ENCODE data around the gene SPAG9.
"Not testable (repeated sequence)": the region's sequence is repeated elsewhere in the genome, so short reads cannot be mapped to it uniquely, and the experiment has no call there.

The SPAG9 gene

DNA sequence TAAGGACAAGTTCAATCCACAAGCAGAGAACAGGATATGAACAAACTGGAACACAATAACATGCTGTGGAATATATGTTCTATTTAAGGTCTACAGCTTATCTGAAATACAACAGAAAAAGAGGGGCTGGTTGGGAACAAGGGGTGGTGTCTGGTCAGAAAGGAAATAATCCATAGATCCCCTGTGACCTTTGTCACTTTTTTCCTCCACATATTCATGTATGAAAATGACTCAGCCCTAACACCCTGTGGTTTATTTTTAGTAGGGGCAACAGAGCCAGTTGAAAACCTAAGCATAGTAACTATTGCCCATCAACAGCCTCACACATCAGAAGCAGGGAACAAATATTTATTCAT is 12.3 kb upstream of the SPAG9 start:
- DNase-seq (ENCODE audit: low read depth in 2 of 2): no peak

DNA sequence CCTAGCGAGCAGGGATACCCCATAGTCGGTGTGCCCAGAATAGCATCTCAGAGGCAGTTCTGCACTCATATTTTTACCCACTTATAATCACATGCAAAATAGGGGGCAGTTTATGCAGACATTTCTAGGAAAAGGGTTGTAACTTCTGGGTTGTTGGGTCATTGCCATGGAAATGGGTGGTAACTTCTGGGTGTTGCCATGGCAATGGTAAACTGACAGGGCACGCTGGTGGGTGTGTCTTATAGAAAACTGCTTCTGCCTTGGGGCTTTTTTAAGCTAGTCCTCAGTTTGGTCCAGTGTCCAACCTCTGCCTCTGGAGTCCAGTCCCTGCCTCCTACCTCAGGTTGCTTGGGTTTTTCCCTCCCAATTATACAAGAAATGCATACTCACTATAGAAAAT is 7.4 kb upstream of the SPAG9 start:
- no peak for DNase-seq (ENCODE audit: low read depth in 2 of 2)

DNA sequence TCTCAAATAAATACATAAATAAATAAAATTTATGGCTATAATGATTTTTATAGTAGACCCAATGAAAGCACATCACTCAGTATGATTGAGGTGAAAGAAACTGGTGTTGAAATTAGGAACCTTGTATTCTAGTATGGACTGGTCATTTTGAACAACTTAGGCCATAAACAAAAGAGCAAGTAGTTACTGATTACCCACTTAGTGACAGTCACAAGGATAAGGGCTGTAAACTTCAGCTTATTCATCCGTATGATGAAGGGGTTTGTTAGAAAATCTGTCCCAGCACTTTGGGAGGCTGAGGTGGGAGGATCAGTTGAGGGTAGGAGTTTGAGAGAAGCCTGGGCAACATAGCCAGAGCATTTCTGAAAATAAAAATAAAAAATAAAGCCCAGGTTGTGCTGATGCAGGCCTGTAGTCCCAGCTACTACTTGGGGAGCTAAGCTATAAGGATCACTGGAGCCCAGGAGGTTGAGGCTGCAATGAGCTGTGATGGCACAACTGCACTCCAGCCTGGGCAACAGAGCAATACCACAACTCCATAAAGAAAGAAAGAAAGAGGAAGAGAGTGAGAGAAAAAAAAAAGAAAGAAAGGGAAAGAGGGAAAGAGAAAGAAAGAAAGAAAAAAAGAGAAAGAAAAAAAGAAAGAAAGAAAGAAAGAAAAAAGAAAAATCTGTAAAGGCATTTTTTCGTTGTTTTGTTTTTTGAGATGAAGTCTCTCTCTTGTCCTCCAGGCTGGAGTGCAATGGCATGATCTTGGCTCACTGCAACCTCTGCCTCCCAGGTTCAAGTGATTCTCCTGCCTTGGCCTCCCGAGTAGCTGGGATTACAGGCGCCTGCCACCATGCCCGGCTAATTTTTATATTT is 4.2 kb upstream of the SPAG9 start:
- DNase-seq (ENCODE audit: low read depth in 2 of 2): no peak

DNA sequence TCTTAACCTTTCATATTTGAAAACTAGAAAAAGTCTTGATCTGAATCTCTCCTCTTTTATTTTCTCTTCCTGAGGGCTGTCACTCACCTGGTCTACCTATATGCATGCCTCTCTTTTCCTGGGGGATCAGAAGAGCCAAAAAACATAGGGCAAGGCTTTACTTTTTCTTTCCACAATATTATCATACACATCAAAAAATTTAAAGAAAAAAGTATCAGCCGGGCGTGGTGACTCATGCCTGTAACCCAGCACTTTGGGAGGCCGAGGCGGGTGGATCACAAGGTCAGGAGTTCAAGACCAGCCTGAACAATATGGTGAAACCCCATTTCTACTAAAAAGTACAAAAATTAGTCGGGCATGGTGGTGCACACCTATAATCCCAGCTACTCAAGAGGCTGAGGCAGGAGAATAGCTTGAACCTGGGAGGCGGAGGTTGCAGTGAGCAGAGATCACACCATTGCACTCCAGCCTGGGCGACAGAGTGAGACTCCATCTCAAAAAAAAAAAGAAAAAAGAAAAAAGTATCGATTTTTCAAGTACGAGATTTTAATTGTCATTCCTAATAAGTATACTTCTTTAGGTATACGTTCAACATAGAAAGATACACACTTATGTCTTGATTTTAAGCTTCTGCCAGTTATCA is 1.9 kb upstream of the SPAG9 start:
- not testable (repeated sequence) for DNase-seq (ENCODE audit: low read depth in 2 of 2)

DNA sequence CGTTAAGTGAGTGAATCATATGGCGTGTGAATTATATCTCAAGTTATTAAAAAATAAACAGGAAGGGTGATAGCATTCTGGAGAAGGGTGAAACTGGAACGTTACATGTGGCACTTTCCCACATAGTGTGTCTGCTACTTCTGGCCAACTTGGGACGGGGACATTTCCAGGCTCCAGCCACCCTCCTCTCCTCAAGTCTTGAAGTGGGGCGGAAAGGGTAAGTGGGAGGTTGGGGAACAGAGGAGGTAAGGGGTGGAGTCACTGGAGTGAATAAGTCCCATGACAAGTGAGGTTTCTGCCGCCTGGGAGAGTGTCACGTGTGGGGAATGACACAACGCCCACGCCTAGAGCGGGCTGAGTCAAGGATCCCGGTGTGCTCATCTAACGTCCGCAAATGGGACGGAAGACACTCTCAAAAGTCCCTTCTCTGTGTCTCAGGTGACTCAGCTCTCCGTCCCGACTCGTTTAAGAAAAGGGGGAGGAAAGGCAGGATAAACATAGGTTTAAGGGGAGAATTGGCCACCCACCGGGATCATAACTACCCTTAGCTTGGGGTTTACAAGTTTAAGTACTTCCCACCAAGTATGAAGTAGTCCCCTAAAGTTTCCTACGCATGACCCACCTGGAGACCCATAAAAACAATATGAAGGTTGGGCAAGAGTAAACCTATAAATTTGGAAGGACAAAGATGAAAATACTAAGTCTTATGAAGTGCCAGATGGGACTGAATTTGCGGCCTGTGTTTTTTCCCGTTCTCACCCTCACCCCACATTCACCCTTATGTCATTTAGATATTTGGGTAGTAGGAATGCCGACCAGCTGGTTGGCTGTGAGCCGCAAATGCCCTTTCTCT is 1.2 kb upstream of the SPAG9 start:
- peak; percentile 81 to 85 for DNase-seq (ENCODE audit: low read depth in 2 of 2)

DNA sequence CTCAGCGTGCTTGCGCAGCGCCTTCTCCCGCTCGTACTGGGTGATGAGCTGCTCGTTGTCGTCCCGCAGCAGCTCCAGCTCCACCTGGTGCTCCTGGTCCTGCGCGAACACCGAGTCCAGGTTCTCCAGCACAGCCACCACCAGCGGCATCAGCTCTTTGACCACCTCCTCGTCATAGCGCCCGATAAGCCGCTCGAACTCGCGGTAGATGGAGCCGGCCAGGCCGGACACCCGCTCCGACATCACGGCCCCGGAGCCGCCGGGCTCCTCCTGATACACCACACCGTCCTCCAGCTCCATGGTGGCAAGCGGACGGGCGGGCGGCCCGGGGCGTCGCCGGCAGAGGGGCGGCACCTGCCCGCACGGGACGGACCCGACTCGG is 320 bp downstream of the SPAG9 start:
- peak in 1 of 2 donors; percentile 21 for DNase-seq (ENCODE audit: low read depth in 2 of 2)

DNA sequence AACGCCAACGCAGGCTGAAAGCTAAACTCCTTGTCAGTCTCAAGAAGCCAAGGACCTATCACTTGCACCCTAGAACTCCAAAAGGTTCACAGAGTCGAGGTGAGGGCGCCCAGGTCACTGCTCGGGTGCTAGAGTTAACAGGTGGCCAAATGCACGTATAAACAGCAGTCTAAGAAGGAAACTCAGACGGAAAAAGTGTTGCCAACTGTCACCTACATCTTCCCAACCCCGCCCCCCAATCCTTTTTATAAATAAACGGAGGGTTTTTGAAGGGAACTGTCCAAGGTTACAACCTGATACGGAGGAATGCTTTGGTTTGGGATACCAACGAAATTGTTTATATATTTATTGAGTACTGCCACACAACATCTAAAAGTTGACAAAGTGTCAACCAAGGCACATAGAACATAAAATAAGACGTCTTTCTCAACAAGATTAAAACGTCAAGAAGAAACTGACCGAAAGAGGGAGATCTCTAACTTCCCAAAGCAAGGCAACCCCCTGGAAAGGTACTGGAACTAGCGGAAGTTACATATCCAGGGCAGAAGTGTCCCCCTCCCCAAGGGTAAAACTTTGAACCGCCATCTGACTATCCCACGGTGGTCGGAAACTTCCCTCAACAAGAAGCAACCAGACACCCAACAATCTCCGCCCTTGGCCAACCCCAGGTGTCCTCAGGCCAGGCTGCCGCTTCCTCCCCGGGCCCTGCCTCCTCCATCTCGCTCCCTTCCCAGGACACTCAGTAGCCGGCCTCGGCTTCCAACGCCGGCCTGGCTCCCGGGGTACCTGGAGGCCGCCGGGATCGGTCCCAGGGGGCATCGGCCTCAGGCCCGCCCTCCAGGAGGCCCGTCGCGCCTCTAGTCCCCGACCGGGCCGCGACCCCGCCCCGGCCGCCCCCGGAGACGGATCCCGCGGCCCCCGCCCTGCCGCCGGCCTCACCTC is 982 bp downstream of the SPAG9 start:
- peak in 1 of 2 donors; percentile 19 for DNase-seq (ENCODE audit: low read depth in 2 of 2)

DNA sequence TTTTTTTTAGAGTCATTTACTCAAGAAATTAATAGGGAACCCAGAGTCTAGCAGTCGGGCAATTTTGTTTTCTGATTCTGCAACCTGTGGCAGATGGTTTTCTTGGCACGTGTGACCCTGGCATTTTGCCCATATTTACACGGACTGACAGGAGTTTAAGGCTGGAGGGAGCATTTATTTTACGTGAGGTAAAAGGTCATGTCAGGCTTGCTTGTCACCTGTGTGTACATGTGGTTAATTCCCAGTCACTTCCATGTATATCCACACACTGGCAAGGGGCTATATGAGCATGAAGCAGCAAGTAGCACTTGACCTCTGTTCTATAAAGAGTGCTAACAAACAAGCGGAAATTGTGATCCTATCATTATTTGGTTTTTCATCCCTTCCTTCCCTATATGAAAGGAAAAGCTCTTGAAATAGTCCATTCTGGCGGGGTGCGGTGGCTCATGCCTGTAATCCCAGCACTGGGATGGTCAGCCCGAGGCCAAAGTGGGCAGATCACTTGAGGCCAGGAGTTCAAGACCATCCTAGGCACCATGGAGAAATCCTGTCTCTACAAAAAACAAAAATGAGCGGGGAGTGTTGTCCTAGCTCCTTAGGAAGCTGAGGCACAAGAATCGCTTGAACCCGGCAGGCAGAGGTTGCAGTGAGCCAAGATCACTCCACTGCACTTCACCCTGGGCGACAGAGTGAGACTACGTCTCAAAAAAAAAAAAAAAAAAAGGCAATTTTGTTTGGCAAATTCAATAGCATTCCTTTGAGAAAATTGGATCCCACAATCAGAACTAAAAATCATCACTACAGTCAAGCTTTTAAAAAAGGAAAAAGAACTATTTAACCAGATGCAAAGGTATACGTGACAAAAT is 2.1 kb downstream of the SPAG9 start:
- DNase-seq (ENCODE audit: low read depth in 2 of 2): no peak

DNA sequence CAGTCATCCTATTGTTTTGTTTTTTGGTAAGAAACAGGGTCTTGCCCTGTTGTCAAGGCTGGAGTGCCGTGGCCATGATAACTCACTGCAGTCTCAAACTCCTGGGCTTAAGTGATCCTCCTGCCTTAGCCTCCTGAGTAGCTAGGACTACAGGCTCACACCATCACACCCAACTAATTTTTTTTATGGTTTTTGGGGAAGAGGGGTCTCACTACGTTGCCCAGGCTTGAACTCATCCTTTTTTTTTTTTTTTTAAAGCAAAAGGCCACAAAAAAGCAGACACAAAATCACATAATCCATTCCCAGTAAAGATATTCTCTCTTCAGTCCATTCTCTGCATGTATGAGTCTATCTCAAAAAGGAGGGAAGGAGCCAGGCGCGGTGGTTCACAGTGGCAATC is 5.5 kb downstream of the SPAG9 start:
- no peak for DNase-seq (ENCODE audit: low read depth in 2 of 2)

DNA sequence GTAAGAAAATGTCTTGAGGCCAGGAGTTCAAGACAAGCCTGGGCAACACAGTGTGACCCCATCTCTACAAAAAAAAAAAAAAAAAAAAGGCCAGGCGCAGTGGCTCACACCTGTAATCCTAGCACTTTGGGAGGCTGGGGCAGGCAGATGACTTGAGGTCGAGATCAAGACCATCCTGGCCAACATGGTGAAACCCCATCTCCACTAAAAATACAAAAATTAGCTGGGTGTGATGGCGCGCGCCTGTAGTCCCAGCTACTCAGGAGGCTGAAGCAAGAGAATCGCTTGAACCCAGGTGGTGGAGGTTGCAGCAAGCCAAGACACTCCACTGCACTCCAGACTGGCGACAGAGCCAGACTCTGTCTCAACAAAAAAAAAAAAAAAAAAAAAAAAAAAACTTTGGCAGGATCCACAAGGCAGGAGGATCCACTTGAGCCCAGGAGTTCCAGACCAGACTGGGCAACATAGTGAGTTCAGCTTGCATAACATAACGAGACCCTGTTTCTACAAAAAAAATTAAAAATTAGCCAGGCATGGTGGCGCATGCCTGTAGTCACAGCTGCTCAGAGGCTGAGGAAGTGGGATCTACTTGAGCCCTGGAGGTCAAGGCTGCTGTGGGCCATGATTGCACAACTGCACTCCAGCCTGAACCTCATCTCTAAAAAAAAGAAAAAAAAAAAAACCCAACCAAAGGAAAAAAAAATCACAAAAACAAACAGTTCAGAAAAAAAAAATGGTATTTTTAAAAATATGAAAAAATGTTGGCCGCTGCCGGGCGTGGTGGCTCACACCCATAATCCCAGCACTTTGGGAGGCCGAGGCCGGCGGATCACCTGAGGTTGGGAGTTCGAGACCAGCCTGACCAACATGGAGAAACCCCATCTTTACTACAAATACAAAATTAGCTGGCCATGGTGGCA is 8.1 kb downstream of the SPAG9 start:
- not testable (repeated sequence) for DNase-seq (ENCODE audit: low read depth in 2 of 2)

DNA sequence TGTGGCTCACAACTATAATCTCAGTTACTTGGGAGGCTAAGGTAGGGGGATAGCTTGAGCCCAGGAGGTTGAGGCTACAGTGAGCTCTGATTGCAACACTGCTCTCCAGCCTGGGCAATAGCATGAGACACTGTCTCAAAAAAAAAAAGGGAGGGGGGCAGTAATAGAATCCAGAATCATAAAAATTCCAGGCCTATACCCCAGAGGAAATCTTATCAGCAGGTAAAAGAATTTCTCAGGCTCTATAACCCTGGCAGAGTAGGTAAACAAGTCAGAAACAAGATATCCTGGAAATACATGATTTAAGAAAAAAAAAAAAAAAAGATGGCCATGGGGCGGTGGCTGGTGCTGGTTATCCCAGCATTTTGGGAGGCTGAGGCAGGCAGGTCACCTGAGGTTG is 12.9 kb downstream of the SPAG9 start:
- no peak for DNase-seq (ENCODE audit: low read depth in 2 of 2)

DNA sequence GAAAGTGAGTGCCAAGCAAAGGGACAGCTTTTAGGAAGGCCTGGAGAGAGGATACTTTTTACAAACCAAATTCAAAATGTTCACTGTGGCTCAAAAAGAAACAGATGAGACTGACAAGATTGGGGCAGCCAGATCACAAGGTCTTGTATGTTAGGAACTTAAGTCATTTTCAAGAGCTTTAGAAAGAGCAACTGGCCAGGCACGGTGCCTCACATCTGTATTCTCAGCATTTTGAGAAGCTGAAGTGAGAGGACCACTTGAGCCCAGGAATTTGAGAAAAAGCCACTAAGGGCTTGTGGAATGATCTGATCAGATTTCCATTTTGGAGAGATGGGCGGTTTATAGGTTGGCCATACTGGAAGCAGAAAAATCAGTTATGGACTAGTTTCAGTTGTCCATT is 17.2 kb downstream of the SPAG9 start:
- no peak for DNase-seq (ENCODE audit: low read depth in 2 of 2)

DNA sequence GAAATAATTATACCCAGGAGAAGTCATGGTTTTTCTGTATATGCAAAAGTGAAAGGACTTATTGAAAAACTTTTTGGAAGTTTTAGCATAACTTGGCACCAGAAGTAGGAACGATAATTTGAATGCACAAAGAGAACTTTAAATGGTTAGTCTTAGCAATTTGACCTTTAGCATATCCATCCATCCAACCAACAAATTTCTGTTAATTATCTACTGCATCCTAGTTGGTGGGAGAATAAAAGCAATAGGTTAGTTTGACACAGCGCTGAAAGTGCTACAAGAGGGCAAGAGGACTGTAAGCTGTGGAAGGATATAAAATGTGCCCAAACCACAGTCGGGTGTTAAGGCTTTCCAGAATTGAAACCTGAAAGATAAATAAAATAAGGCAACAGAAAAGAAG is 17.6 kb downstream of the SPAG9 start:
- no peak for DNase-seq (ENCODE audit: low read depth in 2 of 2)

DNA sequence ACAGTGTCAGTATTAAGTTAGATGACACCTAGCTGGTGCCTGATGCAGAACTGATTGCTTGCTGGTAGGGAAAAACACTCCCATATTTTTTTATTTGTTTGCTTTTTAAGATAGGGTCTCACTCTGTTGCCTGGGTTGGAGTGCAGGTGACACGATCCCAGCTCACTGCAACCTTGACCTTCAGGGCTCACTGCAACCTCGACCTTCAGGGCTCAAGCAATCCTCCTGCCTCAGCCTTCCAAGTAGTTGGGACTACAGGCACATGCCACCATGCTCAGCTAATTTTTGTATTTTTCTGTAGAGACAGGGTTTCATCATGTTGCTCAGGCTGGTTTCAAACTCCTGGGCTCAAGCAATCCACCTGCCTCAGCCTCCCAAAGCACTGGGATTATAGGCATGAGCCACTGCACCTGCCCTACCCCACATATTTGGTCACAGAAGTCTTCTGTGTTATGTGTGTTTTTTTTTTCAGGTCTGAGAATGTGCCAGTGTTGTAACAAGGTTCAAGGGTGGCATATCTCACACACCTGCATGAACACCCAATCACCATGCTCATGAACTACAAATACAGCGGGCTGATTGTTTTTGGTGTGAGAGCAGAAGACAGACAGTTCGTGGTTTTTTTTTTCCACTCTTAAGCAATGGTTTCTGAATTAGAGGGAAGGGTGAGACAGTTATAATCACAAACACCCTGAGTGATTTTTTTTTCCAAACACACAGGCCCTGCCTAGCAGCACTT is 22.8 kb downstream of the SPAG9 start:
- no peak for DNase-seq (ENCODE audit: low read depth in 2 of 2)

DNA sequence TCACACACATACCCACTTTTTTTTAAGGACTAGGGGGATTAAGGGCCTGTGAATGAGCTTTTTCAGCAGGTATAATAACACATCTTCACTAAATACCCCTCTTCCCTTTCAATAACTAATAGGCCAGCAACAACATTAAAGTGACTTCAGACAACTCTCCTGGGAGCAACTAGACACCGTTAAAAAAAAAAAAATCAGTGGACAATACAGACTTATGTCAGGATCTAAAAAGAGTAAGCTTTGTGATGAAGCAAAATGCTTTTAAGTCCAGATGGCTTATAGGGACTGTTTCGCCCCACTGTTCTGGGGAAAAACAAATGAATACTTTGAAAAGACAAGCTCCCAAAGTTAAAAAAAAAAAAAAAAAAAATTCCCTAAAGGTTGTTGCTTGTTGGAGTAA is 29.0 kb downstream of the SPAG9 start:
- no peak for DNase-seq (ENCODE audit: low read depth in 2 of 2)

DNA sequence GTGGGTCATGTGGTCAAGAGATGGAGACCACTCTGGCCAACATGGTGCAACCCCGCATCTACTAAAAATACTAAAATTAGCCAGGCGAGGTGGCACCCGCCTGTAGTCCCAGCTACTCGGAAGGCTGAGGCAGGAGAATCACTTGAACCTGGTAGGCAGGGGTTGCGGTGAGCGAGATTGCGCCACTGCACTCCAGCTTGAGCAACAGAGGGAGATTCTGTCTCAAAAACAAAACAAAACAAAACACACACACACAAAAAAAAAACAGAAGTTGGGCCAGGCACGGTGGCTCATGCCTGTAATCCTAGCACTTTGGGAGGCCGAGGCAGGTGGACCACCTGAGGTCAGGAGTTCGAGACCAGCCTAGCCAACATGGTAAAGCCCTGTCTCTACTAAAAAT is 31.8 kb downstream of the SPAG9 start:
- not testable (repeated sequence) for DNase-seq (ENCODE audit: low read depth in 2 of 2)

DNA sequence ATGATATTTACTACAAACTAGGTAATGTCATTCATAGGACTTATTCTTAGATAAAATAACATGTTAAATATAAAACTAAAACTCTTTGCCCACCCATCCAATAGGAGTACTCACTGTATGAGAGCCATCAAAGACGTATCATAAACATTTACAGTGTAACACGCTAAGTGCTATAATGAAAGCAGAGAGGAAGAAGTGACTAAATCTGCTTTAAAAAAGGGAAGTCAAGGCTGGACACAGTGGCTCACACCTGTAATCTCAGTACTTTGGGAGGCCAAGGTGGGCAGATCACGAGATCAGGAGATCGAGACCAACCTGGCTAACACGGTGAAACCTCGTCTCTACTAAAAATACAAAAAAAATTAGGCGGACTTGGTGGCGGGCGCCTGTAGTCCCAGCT is 32.4 kb downstream of the SPAG9 start:
- no peak for DNase-seq (ENCODE audit: low read depth in 2 of 2)

DNA sequence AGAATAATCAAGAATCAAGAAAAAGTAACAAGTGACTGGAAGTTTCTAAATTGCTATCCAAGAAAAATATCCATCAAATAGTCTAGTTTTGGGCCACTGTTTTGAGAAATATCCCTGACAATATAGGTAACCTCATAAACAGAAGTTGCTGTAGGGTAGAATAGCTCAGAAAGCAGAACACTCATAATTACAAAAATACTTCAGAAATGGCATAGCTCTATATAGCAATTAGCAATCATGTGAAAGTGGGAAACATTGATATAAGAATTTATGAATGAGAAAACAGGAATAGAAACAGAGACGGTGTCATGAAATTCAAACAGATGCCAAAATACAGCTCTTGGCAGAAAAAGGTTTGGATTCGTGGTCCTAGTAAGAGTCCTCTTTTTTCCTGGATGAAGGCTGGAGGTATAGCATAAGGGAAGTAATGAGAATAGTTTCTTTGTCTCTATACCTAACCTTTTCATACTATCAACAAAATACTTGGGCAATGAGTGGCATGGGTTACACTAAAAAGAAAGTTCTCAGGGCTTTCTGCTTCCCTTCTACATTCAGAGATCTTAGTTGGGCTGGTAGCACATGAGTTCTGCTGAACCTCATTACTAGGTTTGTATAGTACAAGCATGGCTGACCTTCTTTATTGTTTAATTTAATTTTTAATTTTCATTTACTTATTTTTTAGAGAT is 33.5 kb downstream of the SPAG9 start:
- no peak for DNase-seq (ENCODE audit: low read depth in 2 of 2)
